ENCODE results near the gene TUBB2A. TPM values are rescaled to one million over a fixed set of nuclear protein-coding genes. Genes with fewer than 3 reads are reported as not detected.
"Not testable (repeated sequence)": the region's sequence is repeated elsewhere in the genome, so short reads cannot be mapped to it uniquely, and the experiment has no call there.

Gene TUBB2A
- total RNA-seq, 1 donor from 2014 or later = 769 TPM

DNA sequence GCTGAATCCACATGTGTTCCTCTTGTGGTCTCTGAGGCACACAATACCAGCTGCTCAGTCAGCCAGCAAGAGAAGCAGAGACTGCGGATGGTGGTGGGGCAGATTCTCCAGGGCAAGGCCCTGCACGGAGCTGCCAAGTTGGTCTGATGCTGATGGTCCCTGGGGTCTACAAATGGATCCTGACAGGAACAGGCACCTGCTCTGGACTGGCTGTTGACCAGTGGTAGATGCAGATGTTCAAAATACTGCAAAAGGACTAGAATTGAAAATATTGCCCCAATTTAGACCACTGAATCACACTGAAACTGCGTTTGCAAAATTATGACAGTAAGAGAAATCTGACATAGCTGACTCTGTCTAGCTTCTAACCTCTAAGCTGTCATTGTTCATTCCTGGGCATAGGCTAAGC lies 29.6 kb upstream of the TUBB2A start:
- no peak for DNase-seq
- Mint-ChIP-seq H3K4me1 (ENCODE audit: low read depth, unreplicated experiment) (no peaks in the 10 kb centered on the region), H3K27me3 (ENCODE audit: unreplicated experiment) (no peaks in the 10 kb centered on the region), H3K27ac (ENCODE audit: unreplicated experiment) (no peak overlapping the region), H3K4me3 (ENCODE audit: unreplicated experiment) (no peak overlapping the region), H3K9me3 (ENCODE audit: unreplicated experiment) (peaks cover 6% of the 10 kb centered on the region), H3K36me3 (ENCODE audit: unreplicated experiment) (peaks cover 4% of the 10 kb centered on the region)
- no peak for TF ChIP-seq CTCF (IDR thresholded peaks at IDR 0.05; ENCODE audit: partially characterized antibody, unreplicated experiment)

GRCh38 chr6:3183066-3183465 lies 25.7 kb upstream of the TUBB2A start:
- Mint-ChIP-seq H3K4me3 (ENCODE audit: unreplicated experiment) (no peak overlapping the region), H3K4me1 (ENCODE audit: low read depth, unreplicated experiment) (no peaks in the 10 kb centered on the region), H3K36me3 (ENCODE audit: unreplicated experiment) (no peaks in the 10 kb centered on the region), H3K27ac (ENCODE audit: unreplicated experiment) (no peak overlapping the region), H3K9me3 (ENCODE audit: unreplicated experiment) (peaks cover 8% of the 10 kb centered on the region), H3K27me3 (ENCODE audit: unreplicated experiment) (peaks cover 3% of the 10 kb centered on the region)
- no peak for DNase-seq
- TF ChIP-seq CTCF (IDR thresholded peaks at IDR 0.05; ENCODE audit: partially characterized antibody, unreplicated experiment) = no peak

DNA sequence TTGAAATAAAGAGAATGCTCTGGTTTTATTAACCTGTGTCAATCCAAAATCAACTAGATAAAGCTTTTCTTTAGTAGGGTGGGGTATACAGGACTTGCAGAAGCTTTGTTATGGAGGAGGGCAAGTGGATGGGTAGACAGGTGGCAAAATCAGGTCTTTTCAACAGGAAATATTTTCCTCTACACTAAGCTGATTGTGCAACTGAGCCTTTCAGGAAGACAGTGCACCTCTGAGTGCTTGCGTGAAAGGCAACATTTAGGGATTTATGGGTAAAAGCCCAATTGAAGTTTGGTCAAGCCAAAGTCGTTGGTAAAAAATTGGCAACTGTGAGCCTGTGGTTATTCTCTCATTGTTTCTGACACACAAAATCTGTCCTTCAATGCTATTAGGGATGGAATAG lies 23.8 kb upstream of the TUBB2A start:
- peaks cover 8% of the 10 kb centered on the region for H3K9me3 Mint-ChIP-seq (ENCODE audit: unreplicated experiment)
- H3K4me1 Mint-ChIP-seq (ENCODE audit: low read depth, unreplicated experiment) = peaks cover under 1% of the 10 kb centered on the region
- peaks cover 5% of the 10 kb centered on the region for H3K27me3 Mint-ChIP-seq (ENCODE audit: unreplicated experiment)
- H3K27ac Mint-ChIP-seq (ENCODE audit: unreplicated experiment) = no peak overlapping the region
- H3K4me3 Mint-ChIP-seq (ENCODE audit: unreplicated experiment) = no peak overlapping the region
- DNase-seq = no peak
- no peaks in the 10 kb centered on the region for H3K36me3 Mint-ChIP-seq (ENCODE audit: unreplicated experiment)
- TF ChIP-seq CTCF (IDR thresholded peaks at IDR 0.05; ENCODE audit: partially characterized antibody, unreplicated experiment) = no peak

DNA sequence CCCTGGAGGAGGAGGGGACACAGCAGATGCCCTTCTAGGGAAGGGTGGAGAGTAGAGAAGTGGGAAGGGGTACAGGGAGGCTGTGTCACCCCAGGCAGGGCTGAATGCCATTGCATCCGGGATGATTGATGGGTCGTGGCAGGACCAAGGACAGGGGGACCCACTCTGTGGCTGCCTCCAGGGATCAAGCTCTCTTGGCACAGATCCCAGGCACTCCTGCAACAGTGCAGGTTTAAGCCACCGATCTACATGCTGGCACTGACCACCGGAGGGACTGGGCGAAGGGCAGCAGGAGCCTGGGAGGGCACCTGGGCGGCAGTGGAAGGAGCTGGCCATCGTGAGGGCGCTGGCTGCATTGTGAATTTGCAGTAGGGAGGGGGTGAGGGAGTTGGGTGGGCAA lies 22.6 kb upstream of the TUBB2A start:
- not testable (repeated sequence) for H3K9me3 Mint-ChIP-seq (ENCODE audit: unreplicated experiment); H3K36me3 Mint-ChIP-seq (ENCODE audit: unreplicated experiment); H3K27ac Mint-ChIP-seq (ENCODE audit: unreplicated experiment); H3K27me3 Mint-ChIP-seq (ENCODE audit: unreplicated experiment); H3K4me1 Mint-ChIP-seq (ENCODE audit: low read depth, unreplicated experiment); DNase-seq
- H3K4me3 Mint-ChIP-seq (ENCODE audit: unreplicated experiment) = peak overlapping the region; percentile 78

GRCh38 chr6:3178666-3179065 lies 21.3 kb upstream of the TUBB2A start:
- DNase-seq; H3K4me3 Mint-ChIP-seq (ENCODE audit: unreplicated experiment); H3K27me3 Mint-ChIP-seq (ENCODE audit: unreplicated experiment); H3K27ac Mint-ChIP-seq (ENCODE audit: unreplicated experiment); H3K9me3 Mint-ChIP-seq (ENCODE audit: unreplicated experiment); H3K36me3 Mint-ChIP-seq (ENCODE audit: unreplicated experiment); H3K4me1 Mint-ChIP-seq (ENCODE audit: low read depth, unreplicated experiment): not testable (repeated sequence)

DNA sequence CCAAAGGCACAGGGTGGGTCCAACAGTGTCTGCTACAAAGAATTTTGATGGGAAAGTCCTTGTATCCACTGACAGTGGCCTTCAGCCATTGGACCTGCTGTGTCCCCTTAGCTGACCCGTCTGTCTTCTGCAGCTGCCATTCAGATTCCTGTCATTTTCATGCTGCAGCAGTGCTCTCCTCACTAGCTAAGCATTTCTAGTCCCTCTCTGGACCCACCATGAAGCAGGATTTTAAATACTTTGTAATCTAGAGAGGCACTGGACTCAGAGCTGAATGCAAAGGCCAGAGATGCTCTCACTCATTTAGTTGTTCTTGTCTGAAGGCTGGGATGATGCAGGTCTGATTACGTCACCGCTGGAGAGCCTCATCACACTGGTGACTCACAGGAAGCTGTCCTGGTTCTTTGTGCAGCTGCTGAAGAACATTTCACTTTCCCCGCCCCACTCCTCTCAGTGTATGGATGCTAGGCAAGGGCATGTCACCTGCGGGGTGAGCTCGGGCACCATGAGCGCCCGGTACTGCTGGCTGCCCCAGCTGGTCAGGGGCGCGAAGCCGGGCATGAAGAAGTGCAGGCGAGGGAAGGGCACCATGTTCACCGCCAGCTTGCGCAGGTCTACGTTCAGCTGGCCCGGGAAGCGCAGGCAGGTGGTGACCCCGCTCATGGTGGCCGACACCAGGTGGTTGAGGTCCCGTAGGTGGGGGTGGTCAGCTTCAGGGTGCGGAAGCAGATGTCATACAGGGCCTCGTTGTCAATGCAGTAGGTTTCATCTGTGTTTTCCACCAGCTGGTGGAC lies 19.4 kb upstream of the TUBB2A start:
- no peak for DNase-seq
- H3K27ac Mint-ChIP-seq (ENCODE audit: unreplicated experiment) = no peak overlapping the region
- H3K4me1 Mint-ChIP-seq (ENCODE audit: low read depth, unreplicated experiment) = peaks cover 8% of the 10 kb centered on the region
- H3K36me3 Mint-ChIP-seq (ENCODE audit: unreplicated experiment) = peaks cover 10% of the 10 kb centered on the region
- no peak for TF ChIP-seq CTCF (IDR thresholded peaks at IDR 0.05; ENCODE audit: partially characterized antibody, unreplicated experiment)
- peaks cover 4% of the 10 kb centered on the region for H3K9me3 Mint-ChIP-seq (ENCODE audit: unreplicated experiment)
- peaks cover 6% of the 10 kb centered on the region for H3K27me3 Mint-ChIP-seq (ENCODE audit: unreplicated experiment)
- no peak overlapping the region for H3K4me3 Mint-ChIP-seq (ENCODE audit: unreplicated experiment)

All from glutamatergic neuron (in vitro differentiated cells).